Measurements from ENCODE around the gene KCP.
A peak's percentile ranks its signal among the peaks of the same experiment; 100 is the strongest.

Gene KCP

GRCh38 chr7:128938544-128939074 lies 28.1 kb upstream of the KCP start:
- DNase-seq: no peak

GRCh38 chr7:128937647-128938543 lies 27.4 kb upstream of the KCP start, which contains the start of gene IRF5:
Gene IRF5, plus strand, starts transcription at chr7:128937927. Its CDS starts 4,155 bp downstream, at chr7:128942082.
- DNase-seq: no peak

DNA sequence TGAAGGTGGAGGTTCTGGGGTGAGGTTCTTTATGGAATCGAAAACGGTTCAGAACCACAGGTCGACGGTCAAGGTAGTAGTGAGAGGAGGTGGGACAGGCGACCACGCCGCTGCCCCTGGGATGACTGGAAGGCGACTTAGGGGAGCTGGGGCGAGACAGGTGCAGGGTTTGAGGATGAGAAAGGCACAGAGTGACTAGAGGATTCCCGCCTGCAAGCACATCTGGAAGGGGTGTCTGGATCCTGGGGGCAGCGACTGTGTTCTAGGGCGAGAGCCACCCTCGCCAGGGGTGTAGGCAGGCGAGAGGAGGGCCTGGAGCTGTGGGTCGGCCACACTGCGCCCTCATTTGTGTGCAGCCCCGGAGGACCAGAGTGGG lies 26.8 kb upstream of the KCP start:
- no peak for DNase-seq

DNA sequence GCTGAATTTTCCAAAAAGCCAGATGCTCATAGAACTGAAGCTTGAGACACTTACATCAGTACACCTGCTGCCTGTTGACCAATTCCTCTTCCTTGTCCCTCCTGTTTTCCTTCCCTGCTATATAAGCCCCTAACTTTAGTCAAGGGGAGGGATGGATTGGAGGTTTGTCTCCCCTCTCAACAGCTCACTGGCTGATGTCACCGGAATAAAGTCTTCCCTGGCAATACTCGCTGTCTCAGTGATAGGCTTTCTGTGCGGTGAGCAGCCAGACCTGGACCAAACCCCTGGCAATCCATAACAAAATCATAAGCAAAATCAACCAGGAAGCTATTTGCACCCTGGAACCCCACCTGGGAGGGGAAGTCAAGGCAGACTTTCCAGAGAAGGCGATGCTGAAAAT lies 26.3 kb upstream of the KCP start:
- no peak for DNase-seq

DNA sequence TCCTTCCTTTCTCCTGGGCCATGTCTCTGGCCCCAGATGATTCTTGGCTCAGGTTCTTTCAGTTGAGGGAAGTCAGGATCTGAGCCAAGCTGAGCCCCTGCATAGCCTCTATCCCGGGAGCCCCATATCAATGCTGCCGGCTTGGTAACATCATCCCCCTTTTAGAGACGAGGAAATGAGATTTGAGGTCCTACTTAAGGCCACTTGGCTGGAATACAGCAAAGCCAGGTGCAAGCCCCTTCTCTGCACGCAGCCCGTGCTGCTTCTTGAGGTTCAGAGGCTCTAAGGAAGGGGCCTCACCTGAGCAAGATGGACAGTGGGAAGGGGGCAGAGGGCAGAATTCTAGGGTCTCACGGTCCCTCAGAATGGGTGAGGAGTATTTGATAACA lies 24.8 kb upstream of the KCP start:
- no peak for DNase-seq

- no peak for DNase-seq
Observed at GRCh38 chr7:128934361-128935341, 24.1 kb upstream of the KCP start.

- DNase-seq: peak; percentile 65
Observed at GRCh38 chr7:128933180-128933891, 22.8 kb upstream of the KCP start.

- DNase-seq: no peak
Observed at GRCh38 chr7:128932862-128933179, 22.3 kb upstream of the KCP start.

DNA sequence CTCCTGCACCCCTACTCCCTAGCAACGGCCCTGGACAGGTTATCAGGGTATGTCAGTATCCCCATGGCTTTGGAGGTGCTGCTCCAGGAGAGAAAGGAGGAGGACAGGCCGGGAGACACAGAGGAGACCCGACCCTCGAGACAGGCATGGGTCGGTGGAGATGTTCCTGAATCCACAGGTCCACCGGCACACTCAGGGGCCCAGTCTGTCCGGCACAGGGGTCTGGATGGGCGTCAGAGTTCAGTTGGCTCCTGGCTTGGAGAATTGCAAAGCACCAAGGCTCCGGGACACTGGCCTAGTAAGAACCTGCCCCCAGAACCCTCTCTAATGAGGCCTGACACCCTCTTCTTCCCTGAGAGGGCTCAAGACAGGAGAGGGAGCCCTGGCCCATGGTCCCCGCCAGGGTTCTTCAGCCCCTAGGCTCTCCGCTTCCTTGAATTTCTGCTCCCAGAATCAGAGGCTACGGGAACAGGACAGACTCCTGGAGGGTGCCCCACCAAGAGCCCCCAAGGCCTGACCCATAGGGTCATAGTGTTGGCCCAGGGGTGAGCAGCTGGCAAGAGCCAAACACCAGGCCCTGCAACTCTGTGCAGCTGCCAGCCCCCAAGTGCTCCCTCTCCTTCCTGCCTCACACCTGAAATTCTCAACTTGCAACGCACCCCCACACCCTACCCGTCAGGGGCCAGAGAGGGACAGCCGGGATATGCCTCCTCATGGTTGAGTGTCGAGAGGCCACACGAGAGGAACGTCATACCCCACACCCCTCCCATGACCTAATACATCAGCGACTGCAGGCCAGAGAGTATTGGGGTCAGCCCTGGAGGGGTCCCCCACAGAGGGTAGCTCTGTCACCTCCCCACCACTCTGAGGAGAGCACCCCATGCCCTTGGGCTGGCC lies 21.7 kb upstream of the KCP start:
- no peak for DNase-seq

- DNase-seq: no peak
Observed at GRCh38 chr7:128931190-128931798, 20.8 kb upstream of the KCP start.

DNA sequence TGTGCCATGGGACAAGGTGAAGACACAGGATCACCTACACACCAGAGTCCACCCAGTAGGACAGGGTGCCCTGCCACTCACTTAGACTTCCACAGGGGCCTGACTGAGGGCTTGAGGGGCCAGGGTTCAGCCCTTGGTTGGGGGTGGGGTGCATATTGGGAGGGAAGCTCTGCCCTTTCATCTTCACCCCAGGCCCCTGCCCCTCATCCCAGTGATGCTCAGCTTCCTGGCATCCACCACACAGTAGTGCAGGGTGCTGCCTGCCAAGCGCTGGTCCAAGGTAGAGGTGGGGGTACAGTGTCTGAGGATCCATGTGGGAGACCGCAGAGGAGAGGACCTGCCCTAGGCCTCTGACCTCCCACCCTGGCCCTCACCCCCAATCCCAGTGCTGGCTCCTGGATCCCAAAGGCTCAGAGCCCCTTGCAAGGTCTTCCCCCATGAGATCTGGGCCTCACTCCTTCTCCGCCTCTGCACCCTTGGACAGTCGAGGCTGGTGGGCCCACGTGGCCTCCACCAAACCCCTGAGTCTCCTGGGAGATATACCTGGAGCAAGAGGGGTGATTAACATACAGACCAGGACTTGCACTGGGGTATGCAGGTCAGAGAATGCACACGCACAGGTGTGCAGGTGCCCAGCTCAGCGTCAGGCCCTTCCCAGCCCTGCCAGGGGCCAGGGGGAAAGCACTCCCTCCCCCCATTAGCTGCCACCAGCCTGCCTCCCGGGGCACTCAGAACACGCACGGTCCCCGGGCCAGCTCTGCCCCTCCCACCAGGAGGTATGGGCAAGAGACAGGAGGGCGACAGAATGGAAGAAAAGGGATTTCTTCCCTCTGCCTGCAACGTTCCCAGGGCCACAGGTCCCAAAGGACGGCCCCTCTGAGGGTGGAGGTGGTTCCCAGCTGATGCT lies 18.6 kb upstream of the KCP start:
- DNase-seq: no peak

GRCh38 chr7:128928159-128928813 lies 17.8 kb upstream of the KCP start:
- no peak for DNase-seq

DNA sequence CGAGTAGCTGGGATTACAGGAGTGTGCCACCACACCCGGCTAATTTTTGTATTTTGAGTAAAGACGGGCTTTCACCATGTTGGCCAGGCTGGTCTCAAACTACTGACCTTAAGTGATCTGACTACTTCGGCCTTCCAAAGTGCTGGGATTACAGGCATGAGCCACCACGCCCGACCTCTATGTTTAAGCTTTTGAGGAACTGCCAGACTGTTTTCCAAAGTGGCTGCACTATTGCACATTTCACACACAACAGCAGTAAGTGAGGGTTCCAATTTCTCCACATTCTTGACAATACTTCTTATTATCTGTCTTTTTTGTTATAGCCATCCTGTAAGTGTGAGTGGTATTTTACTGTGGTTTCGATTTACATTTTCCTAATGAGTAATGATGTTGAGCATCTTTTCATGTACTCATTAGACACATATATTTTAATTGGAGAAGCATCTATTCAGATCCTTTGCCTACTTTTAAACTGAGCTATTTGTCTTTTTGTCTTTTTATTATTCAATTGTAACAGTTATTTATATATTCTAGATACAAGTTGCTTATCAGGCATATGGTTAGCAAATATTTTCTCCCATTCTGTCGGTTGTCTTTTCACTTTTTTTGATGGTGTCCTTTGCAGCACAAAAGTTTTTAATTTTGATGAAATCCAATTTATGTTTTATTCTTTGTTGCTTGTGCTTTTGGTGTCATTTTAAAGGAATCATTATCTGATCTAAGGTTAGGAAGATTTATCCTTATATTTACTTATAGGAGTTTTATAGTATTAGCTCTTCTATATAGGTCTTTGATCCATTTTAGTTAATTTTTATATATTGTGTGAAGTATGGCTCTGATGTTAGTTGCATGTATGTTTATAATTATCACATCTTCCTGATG lies 14.4 kb upstream of the KCP start:
- no peak for DNase-seq

DNA sequence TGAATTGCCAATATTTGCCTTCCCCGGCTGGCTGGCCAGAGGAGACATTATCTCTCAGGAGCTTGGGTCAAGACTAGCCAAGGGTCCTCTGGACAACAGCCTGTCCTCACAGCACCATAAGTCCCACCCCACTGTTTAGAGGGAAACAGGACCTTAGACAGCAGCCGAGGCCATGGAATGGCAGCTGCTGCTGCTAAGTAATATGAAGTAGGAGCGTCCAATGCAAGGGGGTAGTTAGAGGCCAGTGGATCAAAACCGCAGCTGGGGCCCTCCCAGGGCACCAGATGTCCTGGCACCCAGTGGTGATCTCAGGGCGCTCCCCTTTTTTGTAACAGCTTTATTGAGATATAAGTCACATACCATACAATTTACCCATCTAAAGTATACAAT lies 12.9 kb upstream of the KCP start:
- DNase-seq: no peak

DNA sequence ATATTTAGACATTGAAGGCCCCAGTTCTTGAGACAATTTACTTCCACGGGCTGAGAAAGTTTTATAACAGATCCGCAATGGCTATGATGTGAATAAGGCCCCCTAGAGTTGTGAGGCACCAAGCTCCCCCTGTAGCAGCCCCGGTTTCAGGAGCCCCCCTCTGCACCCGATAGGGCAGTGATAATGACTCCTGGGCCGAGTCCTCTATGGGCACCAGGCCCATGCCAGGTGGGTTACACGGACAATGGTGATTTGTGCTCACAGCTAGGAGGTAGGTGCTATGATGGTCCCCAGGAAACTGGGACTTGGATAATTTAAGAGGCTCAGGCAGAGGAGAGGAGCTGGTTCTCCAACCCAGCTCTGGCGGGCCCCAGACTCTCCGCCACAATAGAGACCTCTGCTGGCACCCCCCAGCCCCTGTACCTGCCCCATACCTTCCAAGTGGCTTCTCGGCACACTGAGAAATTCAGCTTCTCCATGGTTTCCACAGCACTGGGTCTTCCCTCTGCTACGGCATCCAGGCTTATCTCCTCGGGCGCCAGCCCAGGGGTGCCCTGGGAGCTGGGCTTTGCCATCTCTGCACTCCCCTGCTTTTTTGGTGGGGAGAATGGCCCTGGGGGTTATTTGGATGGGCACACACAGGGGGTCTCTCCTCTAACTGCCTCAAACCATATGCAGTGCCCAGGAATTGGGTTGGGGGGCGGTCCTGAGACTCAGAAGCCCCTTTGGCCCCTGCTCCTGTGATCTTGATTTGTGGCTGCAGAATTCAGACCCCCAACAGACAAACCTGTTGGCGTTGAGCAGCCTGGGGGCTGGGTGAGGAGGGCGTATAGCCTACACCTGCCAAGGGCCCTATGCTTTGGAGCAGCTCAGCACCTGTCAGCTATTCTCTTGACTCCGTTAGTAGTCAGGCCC lies 12.2 kb upstream of the KCP start:
- no peak for DNase-seq

- no peak for DNase-seq
Observed at GRCh38 chr7:128921866-128922440, 11.4 kb upstream of the KCP start.

DNA sequence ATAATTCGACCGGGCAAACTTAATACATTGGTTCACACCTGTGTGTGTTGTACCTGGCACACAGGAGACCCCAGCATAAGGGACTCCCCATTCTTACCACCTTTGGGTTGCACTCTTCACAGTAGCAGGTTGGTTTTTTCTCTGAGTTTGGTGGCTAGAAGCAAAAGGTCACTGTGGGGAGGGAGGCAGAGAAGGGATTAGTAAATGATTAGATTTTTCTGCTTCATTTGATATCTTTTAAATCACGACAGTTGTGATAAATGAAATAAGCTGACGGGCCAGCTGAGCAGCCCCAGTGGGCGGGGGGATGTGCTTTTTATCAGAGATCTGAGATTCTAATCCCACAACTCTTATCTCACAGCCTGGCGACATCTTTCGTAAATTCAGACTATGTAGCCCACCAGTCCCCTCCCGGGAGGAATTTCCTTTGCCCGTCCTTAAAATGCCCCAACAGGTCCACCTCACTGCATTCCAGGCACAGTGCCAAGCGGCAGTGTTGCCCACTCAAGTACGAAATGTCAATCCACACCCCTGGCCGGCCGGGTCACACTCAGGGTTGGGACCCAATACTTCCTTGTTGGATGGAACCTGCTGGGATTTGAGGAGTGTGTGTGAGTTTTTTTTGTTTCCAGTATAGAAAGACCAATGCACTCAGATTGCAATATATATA lies 10.5 kb upstream of the KCP start:
- no peak for DNase-seq
